ENCODE measurements around the gene KRT72.

Gene KRT72

DNA sequence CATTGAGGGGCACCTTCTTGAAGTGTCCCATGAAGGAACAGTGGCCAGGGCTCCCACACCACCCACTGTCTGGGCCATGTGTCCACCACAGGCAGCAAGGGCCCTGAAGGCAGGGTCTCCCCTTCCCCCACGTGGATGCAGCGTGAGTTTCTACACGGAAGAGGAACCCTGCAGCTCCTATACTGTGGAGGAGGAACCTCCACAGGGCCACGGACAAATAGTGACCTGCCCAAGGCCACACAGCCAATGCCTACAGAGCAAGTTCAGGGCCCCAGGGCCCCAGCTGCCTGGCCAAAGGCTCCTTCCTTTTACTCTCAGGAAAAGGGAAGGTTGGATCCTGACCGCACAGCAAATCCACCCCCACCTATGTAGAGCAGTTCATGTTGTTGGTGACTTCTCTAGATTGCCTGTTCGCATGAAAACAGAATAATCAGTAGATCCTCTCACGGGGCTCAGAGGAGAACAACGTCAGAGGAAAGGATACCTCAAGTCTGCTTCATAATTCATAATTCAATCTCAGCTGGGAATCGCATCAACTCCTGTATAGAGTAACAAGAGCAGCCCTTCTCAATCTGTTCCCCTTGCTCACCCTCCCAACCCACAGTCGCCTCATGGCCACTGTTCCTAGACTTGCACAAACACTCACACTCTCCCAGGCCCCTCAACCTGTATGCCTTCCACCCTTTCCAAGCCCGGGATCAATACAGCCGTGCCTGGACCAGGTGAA lies 28.2 kb upstream of the KRT72 start:
- peak; percentile 60 to 73 for DNase-seq

DNA sequence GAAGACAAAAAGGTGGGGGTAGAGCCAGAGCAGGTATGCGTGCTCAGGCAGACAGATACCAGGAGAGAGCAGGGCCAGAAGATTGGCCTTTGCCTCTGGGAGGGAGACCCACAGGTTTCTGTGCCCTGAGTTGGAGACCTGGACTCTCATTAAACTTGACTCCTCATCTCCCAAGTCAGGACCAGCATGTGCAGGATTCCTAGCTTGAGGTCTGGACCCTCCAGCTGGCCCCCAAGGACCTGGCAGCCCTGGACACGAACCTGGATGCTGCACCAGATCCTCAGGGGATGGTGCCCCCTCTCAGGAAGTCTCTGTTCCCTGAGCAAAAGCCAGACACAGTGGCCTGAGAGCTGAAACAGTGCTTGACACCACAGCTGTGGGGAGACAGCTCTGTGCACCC lies 27.6 kb upstream of the KRT72 start:
- DNase-seq, result no peak

DNA sequence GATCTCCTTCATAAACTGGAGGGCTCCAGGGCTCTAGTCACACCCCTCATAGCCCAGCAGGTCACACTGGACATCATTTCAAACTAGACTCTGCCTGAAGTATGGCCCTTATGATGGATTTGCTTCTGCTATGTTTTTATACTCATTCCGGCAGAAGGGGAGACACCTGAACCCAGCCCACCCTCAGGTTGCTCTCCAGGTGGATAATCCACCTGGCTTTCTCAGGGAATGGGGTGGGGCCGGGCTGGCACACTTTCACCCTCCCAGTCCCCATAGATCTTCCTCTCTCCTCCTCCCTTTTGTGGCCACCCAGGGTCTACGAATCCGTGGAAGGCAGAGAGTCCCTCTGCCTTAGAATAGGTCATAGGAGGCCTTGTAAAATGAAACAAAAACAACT lies 26.8 kb upstream of the KRT72 start:
- no peak for DNase-seq

DNA sequence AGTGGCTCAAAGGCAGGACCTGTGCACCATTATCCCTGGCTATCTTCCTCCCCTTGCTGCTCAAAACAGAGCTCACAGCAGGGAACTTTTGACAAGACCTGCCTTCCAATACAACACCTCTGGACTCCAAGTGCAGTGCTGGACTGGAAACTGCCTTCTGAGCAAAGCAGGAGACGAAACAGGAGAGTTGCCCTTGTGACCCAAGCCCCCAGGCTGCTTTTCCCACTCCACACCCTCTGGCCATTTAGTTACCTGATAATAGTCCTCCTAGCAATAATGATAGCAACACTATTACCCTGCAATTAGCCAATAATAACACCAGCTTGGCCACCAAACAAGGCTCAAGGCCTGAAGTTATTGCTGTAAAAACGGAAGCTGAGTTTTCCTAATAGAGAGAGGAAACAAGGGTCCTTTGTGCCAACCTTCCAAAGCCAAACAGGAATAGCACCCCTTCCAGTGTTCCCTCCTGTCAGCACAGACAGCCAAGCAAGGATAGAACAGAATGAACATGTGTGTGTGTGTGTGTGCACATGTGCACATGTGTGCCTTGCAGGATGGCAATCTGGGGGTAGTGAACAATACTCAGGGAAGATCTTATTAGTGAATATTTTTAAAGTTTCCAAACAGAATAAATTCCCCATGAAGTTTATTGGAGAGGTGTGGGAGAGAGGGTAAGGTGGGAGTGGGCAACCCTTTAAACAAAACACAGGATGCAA lies 26.3 kb upstream of the KRT72 start:
- no peak for DNase-seq

DNA sequence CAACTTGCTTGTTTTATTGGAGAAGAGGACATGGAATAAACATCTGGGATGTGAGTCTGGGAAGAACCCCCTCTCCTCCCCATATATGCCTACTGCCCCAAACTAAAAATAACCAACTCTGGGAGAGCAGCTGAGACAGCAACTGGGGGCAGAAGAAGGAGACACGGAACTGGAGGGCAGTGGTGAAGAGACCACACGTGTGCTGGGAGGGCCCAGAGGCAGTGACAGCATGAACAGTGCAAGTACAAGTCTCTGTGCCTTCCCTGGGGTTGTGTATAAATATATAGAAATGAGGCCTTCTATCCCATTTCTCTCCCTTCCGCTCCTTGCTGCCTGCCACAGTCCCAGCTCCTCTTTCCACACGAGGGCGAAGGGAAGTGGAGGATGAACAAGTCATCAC lies 21.1 kb upstream of the KRT72 start:
- DNase-seq, result no peak

DNA sequence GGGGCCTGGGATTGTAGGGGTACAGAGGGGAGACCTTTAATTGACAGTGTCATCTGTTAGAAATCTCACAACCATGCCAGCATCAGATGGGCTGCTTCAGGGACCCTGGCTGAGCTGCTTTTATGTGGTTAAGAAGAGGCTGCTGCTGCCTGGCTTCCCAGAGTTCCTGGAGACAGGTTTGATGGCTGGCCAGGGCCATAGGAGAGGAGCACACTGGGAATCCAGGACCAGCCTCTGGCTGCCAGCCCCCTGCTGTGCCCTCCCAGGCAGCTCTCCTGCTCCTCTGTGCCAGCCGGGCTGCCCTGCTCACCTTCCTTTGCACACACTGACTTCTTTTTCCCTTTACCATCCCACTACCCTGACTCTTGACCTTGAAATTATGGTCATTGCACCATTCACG lies 17.6 kb upstream of the KRT72 start:
- DNase-seq, result no peak

DNA sequence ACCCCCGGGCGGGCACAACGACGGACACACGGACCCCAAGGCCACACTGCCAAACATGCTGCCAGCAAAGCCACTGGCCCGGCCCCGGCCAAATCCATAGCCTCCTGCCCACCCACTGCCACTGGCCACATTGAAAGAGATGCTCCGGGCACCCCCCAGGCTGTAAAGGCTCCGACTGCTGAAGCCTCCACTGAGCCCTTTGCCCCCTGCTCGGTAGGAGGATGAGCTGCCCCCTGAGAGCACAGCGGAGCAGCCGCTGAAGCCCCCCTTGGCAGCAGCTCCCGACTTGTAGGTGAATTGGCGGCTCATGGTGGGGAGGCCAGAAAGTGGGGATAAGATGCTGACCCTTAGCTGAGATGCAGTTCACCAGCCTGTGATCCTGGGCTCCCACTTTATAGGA lies 17.0 kb upstream of the KRT72 start, which contains the start of gene KRT73:
Gene KRT73, minus strand, starts transcription at position 344 of the 400 bp plus-strand sequence. Its CDS starts 35 bp downstream, at position 309.
- DNase-seq, result no peak

DNA sequence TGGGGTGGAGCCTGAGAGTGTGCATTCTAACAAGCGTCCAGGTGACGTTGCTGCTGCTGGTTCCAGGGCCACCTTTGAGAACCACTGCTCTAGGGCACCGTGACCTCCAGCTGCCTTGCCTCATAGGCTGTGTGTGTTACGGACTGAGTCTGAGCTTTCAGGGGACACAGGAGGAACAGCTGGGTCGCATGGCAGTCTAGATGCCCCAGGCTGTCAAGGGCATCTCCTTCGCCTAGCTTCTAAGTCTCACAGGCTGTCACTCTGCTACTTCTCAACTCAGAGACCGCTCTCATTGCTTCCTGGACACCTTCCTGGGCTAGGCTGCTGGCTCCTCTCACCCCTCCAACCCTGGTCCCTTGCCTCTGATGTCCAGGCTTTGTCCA lies 16.1 kb upstream of the KRT72 start:
- no peak for DNase-seq

DNA sequence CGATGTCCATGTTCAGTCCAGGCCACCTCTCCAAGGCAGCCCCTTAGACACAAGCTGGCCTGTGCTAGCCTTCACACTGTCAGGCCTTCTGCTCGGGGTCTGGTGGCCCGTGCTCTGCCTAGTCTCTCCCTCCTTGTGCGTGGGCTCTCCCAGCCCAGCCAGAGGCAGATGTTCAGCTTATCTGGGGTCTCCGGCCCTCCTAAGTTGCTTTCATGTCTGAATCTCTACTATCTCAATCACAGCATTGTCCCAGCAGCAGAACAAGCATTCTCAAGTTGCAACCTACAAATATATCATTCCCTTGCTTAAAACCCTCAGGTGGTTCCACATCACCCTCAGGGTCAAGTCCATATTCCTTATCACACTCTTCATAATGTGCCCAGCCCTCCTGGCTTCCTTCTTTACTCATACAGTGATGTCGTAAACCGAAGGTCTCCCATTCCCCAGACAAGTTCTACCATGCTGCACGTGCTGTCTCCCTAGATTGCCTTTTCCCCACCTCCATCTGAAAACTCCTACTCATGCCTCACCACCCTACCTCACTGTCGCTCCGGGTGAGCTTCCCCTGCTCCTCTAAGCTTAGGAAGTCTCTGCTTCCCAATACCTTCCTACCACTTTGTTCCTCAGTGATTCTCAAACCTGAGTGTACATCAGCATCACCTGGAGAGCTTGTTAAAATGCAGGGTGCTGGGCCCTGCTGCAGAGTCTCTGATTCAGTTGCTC lies 15.6 kb upstream of the KRT72 start:
- DNase-seq, result no peak

DNA sequence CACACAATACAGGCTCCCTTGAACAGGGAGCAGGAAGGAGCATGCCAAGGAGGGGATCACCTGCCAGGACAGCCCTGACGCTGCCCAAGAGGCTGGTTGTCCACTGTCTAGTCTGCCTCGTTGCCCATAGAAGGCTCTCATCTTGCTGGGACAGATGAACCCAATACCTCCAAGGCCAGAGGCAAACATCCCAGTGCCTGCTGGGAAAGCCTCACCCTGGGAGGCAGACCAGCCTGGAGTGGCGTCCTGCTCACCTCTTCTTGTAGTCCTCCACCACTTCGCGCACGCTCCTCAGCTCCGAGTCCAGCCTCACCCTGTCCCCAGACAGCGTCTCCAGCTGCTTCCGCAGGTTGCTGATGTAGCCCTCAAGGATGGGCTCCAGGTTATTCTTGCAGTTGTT lies 14.6 kb upstream of the KRT72 start:
- DNase-seq, result no peak

DNA sequence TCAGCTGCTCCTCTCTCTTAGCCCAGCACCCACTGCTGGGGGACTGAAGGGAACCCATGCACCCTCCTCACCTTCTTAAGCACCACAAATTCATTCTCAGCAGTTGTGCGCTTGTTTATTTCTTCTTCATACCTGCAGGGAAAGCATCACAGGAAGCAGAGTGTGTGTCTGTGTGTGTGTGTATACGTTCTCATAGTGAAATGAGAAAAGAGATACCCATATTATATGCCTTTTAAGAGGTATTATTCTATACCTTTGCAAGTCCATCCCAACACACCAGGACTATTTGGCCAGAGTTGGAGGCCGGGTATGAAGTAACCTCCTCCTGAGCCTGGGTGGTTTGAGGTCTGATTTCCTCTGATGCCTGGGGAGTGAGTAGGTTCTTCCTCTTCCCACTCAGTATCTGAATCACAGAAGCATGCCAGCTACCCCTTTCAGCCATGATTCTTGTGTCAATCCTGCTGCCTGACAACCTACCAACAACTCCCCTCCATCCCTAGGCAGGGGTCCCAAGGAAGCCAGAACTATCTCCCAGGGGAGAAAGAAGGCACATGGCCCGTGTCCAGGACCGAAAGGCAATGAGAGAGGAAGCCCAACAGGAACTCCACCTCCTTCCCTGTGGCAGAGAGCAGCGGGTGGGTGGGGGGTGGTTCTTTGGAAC lies 14.1 kb upstream of the KRT72 start:
- peak; percentile 73 to 84 for DNase-seq

DNA sequence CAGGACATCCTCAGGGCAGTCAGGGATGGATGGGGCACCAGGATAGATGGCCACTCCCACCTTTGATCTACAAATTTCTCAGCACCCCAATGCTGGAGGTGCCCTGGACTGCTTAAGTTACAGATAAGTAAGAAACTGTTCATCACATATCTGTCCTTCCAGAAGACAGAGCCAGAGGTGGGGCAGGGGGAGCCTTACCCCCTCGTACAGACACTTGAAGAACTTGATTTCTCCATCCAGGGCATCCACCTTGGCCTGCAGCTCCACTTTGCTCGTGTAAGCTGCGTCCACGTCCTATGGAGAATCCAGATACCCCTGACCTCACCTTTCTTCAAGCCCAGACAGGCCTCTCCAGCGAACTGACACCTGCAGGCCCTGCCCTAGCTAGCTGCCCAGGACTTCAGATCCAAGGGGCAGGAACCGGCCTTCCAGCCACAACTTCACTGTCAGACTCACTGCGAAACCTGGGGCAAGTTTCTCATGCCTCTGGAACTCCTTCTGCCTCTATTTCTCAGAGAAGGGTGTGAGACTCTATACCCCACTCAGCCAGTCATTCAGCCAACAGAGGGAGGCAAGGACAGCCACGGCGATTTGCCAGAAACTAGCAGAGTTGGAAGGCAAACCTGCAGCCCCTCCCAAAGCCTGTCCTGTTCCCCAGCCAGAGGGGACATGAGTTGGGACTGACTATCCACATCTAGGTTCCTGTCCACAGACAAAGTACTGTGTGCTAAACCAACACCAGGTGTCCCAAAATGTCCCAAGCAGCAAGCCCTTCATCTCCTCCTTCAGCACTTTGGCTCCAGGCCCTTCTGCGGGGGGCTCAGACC lies 13.3 kb upstream of the KRT72 start:
- DNase-seq, result no peak

DNA sequence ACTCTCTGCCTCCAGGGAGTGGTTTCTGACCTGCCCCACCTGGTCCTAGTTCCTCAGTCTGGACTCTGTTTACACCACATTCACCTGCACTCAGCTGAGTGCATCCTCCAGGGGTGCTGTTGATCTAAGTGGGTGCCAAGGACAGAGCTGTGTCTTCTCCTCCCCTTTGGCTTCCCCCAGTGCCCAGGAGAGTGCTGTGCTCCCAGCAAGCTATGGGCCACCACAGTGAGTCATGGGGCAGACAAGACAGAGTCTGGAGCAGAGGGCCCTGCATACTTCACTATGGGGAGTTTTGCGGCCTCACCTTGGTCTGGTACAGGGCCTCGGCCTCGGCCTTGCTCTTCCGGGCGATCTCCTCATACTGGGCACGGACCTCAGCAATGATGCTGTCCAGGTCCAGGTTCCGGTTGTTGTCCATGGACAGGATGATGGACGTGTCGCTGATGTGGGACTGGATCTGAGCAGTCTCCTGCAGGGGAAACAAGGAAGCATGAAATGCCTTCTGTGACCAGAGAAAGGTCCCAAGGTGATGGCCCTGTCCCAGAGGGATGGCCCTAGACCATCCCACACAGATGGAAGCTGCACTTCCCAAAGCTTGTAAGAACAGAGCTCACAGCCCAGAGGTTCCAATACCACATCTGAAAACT lies 12.2 kb upstream of the KRT72 start:
- DNase-seq, result no peak

DNA sequence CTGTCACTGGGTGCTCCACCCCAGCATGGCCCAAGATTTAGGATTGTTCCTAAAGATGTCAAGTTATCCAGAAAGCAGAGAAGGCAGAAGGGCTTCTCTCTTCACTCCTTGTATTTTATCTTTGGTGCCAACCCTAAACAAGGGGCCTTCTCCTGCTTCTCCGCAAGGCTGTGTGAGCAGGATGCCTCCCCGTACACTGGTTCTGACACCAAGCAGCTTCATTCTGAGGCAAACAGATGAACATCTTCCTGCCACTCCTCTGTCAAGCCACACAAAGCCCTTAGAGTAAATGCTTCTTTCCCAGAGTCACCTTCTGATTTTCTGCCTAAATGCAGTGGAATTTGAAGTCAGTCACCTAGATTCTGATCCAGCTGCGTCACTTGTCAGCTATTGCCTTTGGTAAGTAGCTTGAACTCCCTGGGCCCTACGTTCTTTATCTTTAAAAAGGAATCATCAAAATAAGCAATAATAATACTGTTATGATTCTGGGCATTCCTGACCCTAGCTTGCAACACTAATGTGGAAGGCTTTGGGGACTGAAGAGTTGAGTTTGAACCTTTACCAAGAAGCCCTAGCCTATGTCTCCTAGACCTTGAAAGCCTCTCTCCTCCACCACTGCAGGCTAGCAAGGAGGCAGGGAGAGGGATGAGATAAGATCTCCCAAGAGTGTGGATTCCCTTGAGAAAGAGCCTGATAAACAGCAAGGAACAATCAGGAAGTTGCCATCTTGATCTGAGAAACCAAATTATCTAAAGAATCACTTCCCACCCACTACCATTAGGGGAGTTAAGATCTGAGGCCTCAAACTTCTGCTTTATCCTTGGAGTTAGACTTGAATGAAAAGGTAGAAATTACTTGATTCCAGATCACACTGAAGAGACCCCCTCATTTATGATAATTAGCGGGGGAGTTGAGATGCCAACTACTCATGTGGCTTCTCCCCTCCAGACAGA lies 11.4 kb upstream of the KRT72 start:
- no peak for DNase-seq

DNA sequence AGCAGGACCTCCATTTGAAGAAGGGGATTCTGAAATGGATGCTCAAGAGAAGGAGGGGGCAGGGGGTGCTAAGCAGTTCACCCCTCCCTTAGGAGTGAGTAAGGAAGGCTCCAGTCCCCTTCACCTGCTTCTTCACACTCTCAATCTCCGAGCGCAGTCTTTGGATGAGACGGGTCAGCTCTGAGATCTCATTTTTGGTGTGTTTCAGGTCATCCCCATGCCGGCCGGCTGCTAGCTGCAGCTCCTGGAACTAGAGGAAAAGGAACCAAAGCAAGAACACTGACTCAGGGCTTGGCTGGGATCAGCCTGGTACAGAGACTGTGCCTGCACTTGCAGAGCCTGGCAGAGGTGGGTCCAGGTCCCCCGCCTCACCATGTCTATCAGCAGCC lies 9.8 kb upstream of the KRT72 start:
- DNase-seq, result no peak

DNA sequence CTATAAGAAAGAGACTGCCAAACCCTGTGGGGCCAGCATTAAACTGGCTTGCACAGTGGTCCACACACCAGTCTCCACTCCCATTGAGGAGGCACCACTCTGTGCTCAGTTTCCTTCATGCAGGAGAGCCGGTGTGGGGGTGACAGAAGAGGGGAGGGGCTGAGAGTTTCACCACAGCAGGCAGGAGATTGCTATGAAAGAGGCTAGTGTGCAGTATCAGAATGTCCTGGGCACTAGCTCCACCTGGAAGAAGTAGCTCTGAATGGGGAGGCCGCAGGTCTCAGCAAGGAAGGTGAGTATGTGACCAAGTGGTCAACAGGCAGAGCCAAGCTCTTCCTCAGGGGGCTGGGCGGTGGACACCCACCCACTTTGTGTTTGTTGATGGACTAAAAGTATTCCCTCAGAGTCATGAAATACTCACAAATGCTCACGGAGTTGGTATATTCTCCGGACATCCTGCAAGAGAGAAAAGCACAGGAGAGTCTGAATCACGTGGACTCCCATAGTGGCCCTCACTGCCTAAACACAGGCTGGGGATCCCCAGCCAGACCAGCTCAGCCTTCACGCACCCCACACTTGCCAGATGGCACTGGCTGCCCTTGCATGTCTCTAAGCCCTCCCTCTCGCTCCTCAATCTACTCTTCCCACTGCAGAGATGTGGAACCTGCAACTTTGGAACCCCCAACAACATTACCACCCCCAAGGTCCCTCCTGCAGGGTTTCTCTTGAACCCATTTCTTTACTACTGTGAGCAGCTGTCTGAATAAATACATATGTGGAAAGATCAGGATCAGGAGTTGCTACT lies 7.8 kb upstream of the KRT72 start:
- DNase-seq, result no peak

DNA sequence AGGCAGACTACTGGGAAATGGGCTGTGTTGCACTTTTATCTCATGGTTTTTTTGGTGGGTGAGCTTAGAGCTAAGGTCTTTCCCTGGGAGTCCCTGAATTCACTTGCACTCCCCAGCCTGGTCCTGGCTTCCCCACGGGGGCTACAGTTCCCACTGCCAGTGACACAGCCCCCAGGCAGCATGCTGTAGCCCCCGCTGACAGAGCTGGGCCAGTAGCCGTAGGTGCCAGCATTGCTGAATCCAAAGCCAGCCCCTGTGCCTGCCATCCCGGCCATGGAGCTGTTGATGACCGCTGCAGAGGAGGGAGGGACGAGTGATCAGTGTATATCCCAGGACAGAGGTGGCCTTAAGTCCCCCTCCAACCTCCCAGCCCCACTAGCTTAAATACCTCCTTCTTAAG lies 6.9 kb upstream of the KRT72 start:
- DNase-seq, result no peak

DNA sequence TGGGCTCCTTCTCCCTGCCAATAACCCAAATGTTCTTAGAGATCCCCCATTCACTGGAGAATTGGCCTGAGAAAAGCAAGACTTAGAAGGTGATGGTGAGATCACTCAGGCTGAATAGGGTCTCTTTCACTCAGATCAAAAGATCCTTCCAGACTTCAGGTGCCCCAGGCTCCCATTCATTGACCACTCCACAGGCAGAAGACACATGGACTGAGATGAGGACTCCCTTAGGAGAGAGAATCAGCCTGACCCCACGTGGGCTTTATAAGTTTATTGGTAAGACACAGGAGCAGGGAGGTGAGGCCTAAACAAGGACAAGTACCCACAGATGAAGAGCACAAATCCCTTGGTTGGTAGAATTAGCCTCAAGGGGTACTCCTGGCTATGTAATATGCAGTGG lies 6.1 kb upstream of the KRT72 start:
- DNase-seq, result no peak

DNA sequence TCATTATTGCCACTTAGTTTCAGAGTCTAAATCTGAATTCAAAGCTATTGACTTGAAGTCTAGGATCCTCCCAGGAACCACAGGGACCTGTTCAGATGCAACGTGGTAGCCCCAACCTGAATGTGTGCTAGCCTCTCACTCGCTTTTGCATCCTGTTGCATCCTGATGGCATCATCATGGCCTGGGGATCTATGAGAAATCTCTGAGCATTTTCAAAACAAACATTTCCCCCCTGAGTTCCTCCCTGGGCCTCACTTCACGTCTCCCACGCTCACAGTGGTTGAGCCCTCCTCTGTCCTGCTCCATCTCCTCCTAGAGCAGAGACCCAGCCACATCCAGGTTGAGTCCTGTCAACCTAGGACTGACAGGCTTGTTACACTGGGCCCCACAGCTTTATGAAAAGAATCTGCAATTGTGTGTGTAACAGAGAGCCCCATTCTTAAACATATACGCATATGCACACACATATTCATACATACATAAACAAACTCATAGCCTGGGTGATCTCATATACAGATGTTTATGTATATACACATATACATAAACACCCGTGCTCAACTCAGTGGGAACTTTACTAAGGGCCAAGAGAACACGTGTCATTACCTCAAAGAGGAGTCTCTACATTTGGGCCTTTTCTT lies 5.4 kb upstream of the KRT72 start:
- no peak for DNase-seq

All from inflammatory macrophage (primary cell).